DMS79 (cell line): ENCODE measurements around the gene LHPP.

ENCODE experiments used
- DNase-seq: peaks from one replicate; lab custom pipeline; 2025; lab: John Stamatoyannopoulos, UW

LHPP gene

DNA sequence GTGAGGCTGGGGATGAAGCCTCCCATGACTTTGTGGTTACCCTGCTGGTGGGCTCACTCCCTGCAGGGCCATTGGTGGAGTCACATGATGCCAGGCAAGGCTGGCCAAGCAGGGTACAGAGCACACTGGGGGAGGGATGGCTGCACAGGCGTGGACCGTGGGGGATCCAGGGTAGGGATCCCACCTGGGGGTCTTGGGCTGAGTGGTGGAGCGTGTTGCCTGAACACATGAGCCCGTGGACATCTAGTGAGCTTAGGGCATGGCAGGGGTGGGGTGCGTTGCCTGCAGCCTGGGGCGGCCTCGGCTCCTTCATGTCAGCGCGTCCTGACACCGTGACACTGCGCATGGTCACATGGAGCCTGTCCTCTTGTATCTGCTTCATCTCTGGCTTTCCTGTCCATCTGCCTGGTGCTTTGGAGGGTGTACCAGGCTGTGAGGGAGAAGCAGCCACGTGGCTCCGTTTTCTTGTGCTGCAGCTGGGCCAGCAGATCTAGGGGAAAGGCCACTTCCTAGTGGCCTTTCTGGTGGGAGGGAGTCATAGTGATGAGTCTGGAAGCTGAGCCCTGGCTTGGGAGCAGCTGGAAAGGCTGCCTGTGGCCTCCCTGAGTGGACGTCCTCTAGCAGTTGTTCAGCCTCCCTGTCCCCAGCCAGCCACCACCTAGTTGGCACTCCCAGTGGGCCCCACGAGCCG is 96.2 kb downstream of the LHPP start:
- no peak for DNase-seq

GRCh38 chr10:124558339-124559321 is 97.0 kb downstream of the LHPP start:
- DNase-seq: no peak

- DNase-seq: no peak
Measured at GRCh38 chr10:124559372-124560132, 97.9 kb downstream of the LHPP start.

GRCh38 chr10:124560377-124561105 is 98.9 kb downstream of the LHPP start:
- DNase-seq: no peak

DNA sequence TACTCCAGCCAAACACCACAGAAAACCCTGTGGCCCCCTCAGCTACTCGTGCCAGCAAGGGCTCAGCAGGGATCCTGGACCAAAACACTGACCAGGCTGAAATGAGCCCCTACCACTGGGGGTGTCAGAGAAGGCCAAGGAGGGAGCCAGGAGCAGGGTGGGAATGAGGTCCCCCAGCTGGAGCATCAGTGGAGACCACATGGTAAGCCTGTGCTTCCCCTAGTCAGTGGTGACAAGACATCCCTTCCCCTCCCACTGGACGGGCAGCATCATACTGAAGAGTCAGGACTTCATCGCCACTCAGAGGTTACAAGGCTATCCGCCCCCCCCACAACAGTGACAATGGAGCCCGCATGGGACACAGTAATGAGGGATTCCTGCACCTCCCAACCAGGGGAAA is 99.6 kb downstream of the LHPP start:
- no peak for DNase-seq

DNA sequence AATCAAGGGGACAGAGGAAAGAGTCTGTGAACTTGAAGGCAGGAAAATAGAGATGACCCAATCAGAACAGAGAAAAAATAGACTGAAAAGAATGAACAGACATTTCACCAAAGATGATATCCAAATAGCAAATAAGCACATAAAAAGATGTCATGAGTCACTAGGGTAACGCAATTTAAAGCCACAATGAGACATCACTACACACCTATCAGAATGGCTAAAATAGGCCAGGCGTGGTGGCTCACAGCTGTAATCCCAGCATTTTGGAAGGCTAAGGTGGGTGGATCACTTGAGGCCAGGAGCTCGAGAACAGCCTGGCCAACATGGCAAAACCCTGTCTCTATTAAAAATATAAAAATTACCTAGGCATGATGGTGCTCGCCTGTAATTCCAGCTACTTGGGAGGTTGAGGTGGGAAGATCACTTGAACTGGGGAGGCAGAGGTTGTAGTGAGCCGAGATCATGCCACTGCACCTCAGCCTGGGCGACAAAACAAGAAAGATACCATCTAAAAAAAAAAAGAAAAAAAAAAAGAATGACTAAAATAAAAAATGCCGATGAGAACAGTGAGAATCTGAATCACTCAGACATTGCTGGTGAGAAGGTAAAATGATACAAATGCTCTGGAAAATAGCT is 100.9 kb downstream of the LHPP start:
- DNase-seq: no peak

DNA sequence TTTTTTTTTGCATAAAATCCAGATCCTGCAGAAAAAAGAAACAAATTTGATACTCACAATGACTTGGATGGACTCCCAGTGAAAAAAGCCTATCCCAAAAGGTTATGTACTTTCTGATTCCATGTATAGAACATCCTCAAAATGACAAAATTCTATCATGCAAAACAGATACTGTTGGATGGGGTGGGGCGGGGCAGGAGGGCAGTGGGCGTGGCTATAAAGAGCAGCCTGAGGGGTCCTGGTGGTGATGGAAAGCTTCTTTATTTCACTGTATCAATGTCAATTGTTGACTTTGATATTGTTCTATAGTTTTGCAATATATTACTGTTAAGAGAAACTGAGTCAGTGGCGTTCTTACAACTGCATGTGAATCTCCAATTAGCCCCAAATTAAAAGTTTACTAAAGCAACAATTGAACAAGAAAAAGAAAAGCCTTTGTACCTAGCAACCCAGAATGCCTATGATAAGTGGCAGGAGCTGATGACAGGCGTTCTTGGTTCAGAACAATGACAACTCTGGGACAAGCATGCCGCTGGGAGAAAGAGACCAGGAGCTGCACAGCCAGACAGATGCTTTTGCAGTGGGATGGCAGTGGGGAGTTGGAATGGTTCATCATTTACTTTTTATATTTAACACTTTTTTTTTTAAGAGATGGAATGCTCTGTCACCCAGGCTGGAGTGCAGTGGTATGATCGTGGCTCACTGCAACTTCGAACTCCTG is 101.9 kb downstream of the LHPP start:
- DNase-seq: no peak

DNA sequence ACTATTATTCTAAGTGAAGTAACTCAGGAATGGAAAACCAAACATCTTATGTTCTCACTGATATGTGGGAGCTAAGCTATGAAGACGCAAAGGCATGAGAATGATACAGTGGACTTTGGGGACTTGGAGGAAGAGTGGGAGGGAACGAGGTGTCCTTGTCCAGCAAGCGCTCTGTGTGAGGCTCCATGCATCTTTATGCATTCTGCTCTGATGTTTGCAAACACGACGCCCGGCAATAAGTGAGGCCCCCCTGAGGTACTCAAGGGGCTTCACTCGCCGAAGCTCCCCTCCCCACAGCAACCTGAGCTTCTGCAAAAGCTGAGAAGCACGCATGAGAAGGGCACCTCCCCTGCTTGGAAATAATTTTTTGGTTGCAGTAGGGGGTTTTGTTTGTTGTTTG is 103.3 kb downstream of the LHPP start:
- DNase-seq: no peak

DNA sequence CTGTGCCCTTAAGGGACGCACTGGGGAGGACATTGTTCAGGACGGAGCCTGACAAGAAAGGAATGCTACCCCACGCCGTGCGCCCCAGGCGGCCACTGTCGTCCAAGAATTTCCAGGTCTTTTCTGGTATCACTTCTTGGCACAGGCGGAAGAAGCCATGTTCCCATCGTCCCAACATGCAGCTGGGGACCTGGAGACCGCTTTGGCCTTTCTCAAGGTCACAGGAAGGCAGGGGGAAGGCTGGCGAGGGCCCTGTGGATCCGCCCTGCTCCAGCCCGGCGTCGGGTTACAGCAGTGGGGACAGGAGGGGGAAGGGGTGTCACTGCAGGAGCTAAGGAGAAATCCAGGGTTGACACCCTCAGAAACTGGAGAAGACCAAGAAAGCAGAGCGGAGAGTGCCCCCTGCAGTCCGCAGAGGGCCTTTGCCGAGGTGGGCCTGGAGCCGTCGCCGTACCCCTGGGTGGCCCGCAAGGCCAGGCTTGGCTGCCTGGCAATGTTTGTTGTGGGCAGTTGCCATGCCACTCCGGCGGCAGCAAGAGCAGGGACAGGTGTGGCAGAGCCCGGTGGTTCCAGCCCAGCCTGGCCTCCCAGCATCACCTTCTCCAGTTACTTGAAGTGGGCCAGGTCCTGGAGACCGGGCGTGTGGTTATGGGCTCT is 104.1 kb downstream of the LHPP start:
- peak; percentile 83 for DNase-seq

DNA sequence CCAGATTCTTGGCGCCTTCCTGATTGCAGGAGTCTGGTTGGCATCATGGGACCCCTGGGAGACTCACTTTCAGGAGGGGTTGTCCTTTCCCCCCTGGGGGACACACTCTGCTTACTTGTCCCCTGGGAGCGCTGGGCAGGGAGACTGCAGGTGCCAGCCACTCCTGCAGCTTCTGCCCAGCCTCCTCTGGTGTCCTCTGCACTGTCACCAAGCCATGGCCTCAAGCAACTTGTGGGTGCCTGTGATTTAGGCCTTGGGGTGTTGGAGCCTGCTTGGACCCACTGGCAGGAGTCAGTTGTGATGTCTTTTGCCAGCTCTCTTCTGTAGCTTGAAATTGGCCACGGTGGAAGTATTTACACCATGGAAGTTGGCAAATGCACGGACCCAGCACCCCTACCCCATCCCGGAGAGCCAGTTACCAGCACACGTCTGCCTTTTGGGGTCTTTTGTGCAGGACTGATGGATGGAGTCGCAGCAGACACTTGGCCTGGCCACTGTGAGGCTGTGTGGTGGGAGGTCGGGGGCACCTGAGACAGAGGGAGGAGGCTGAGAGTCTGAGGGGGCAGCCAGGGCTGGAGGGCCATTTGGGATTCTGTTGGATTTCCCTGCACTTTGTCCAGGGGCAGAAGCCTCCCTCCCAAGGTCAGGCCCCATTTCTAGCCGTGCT is 104.7 kb downstream of the LHPP start:
- no peak for DNase-seq

DNA sequence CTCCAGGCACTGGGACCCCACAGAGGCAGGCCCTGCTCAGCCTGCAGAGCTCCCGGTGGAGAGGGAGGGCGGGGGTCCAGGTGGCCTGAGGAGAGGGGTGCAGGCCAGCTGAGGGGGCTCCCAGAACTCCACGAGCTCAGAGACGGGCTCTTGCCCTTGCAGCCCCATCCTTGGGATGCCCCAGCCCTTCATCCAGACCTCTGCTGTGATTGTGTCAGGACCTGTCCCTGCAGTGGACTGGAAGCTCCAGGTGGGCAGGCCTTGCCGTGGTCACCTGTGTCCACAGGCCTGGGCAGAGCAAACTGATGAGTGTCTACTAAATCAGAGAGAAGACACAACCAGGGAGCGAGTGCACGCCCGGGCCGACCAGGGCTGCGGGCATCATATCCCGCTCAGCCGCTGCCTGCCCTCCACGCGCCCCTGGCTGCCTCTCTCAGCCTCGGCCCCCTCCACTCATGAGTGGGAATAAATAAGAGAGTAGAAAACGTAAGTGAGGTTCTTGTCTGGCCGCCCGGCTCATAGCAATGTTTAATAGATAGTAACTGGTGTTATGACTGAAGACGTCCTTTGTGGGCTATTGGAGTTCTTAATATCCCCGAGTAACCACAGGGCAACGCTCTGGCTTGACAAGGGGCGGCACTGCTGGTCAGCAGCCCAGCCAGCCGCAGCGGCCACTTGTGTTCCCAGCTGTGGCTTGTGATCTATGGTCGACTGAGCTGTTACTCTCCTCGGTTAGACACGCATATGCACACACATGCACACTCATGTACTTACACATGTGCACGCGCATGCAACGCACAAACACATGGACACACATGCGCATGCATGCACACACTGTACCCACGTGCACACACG is 105.6 kb downstream of the LHPP start:
- DNase-seq: no peak

GRCh38 chr10:124568339-124568738 is 106.7 kb downstream of the LHPP start:
- DNase-seq: no peak

DNA sequence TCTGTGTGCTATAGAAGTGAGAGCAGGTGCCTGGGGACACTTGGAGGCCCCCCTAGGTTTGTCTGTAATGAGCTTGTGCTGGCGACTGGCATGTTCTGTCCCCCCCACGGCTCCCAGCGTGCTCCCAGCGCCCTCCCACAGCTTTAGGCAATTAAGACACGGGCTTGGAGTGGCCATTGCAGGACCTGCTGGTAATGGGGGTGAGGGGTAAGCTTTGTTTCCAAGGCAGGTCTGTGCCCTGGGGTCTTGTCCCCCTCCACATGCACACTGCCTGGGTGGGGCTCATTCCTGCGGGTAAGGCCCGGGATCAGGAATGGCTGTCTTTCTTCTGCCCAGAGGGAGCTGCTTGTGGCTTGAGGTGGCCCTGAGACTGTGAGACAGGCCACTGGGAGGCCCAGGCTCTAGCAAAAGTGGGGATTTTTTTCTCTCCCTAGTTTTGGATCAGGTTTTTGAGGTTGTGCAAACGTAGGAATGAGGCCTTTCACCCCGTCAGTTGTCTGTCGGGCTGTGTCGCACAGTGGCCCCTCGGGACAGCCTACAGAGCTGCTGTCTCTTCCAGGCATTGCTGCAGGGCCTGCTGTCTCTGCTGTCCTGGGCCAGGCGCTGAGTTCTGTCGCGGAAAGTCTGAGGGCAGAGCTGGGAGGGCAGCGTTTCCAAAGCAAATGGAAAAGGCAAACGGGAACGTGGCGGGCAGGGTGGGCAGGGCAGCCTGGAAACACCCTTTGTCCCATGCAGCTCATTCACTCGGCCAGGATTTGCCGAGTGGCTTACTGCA is 107.4 kb downstream of the LHPP start:
- DNase-seq: no peak

- DNase-seq: no peak
Measured at GRCh38 chr10:124569623-124570470, 108.2 kb downstream of the LHPP start.

GRCh38 chr10:124570646-124571045 is 109.0 kb downstream of the LHPP start:
- no peak for DNase-seq

DNA sequence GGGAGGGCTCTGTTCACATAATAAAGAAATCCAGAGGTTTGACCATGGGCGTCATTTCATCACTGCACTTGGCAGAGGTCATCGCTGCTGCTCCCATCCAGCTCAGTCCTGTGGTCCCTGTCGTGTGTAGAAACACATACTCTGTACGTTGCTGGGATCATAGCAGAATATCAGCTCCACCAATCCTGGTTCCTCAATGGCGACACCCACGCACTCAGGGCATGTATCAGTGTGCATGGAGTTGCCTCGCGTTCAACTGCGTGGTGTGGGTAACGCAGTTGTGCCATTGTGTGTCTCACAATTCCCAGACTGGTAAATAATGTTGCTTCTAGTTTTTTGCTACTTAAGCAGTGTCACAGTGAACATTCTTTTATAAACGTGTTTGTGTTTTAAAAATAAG is 111.1 kb downstream of the LHPP start:
- no peak for DNase-seq
